HFF-Myc (cell line): Measurements from ENCODE around the gene SHQ1.

Source experiments
- DNase-seq: peaks from one replicate; pipeline ENCODE4 v3.0.0-alpha.2; 2011; ENCODE audit warnings: low read depth; ENCODE audit errors: extremely low read depth
- H3K4me3 ChIP-seq: replicated peaks from 2 replicates; pipeline ENCODE4 v1.5.1; 2011; ENCODE audit warnings: low read depth, mild to moderate bottlenecking, control low read depth, low read length
- CTCF ChIP-seq: IDR thresholded peaks from 2 replicates; pipeline ENCODE4 v1.5.1; 2012; ENCODE audit warnings: mild to moderate bottlenecking, low read depth, low read length, control low read depth; ENCODE audit errors: missing control alignments

Gene SHQ1

GRCh38 chr3:72830452-72831223 lies 17.6 kb downstream of the SHQ1 start:
- no peak for DNase-seq
- TF ChIP-seq CTCF = no peak
- no peak overlapping the region for H3K4me3 ChIP-seq

DNA sequence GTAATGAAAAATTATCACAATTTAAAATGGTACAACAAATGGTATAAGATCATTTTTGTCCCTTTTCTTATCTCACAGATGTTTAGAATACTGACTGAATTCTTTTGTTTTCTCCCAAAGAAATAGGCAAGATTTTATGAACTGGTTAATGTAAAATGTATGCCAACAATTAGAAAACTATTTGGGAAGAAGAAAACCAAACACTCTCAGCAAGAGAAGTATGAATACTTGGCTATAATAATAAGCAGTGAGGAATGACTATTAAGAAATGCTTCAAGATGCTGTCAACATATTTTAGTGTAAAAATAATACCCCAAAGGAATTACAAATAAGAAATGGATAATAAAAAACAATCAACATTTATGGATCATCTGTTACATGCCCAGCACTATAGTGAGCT lies 18.5 kb downstream of the SHQ1 start:
- no peak for DNase-seq
- H3K4me3 ChIP-seq = no peak overlapping the region
- TF ChIP-seq CTCF = no peak

GRCh38 chr3:72821161-72821781 lies 27.0 kb downstream of the SHQ1 start:
- DNase-seq = no peak
- TF ChIP-seq CTCF = no peak
- H3K4me3 ChIP-seq = no peak overlapping the region

- H3K4me3 ChIP-seq = no peak overlapping the region
- no peak for DNase-seq
- TF ChIP-seq CTCF = no peak
These were observed 27.8 kb downstream of the SHQ1 start for GRCh38 chr3:72820415-72820814.

- DNase-seq = no peak
- no peak for TF ChIP-seq CTCF
- H3K4me3 ChIP-seq = no peak overlapping the region
These were observed 29.3 kb downstream of the SHQ1 start for GRCh38 chr3:72818905-72819304.

GRCh38 chr3:72818092-72818773 lies 30.0 kb downstream of the SHQ1 start:
- no peak overlapping the region for H3K4me3 ChIP-seq
- peak; percentile 60 for TF ChIP-seq CTCF
- no peak for DNase-seq
